Articular chondrocyte of knee joint (primary cell): Measurements from ENCODE around the gene MRPL28. TPM values are rescaled to one million over a fixed set of nuclear protein-coding genes. Genes with fewer than 3 reads are reported as not detected.

ENCODE experiments used
- total RNA-seq: library from RNA; depleted of rRNA; stranded (reverse); fragments of >200 nt; gene quantifications from 2 replicates; pipeline ENCODE4 v1.2.3, GENCODE V29; 2012

MRPL28 gene
- 51.3 and 58.4 TPM in 2 replicates for total RNA-seq

DNA sequence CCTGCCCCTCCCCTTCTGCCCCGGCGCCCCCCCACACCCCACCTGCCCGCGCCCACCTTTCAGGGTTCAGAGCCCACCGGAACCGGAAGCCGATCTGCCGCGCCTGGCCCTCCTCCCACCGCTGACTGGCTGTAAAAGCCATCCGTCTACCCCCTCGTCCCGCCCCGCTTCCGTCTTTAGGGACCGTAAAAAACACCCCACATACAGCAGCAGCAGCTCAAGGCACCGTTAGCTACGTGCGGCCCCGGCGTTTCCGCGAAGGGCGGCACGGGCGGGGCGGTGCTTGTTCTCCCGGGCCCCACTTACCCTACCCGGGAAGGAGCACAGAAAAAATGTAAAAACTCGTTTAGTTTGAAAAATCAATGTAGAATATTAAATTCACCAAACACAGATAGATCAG lies at the start of gene MRPL28:
TSS of gene MRPL28 (minus strand) at position 96 of the 400 bp plus-strand sequence. CDS start 320 bp downstream, outside the sequence.

GRCh38 chr16:401468-402348 lies 31.4 kb upstream of the MRPL28 start, which contains the start of gene DECR2:
DECR2 (plus strand) TSS chr16:401885; CDS start chr16:401964, 79 bp downstream.

GRCh38 chr16:397135-397661 lies 26.9 kb upstream of the MRPL28 start, which contains the start of gene NME4:
NME4 (plus strand) TSS chr16:397199; CDS start chr16:397223, 24 bp downstream.

DNA sequence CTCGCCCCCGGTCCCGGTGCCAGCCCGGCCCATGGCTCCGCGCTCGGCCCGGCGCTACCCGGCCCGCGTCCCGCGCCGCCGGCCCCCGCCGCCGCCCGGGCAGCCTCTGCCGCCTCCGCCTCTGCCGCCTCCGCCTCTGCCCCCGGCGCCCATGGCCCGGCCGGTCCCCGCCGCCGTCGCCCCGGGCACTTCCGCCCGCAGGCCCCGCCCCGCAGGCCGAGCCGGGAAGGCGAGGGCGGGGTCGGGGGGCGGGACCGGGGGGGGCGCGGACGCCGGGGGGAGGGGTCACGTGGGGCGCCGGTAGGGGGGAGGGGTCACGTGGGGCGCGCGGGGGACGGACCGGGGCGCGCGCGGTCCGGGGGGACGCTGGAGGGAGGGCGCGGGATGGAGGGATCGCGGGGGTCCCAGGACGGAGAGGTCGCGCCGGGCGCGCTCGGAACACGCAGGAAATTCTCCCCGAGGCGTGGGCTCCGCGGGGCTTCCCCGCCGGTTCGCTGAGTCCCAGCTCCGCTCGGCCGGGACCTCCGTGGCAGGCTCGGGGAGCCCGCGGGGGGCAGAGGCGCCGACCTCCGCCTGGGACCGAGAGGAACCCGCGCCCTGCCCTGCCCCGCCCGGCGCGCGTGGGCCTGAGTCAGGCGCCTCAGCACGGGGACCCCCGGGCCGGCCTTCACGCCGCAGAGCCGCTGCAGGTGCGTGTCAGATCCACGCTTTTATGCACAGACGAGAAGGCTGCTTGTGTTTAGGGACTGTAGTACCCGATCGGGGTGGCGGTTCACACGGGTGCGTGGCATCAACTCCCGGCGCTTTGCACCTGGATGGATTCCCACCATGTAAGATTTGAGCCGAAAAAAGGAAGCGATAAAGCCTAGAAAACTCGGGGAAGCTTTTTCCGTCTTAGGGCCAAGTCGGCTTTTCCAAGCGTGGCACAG lies 11.7 kb upstream of the MRPL28 start, which contains the start of gene PGAP6:
TSS of gene PGAP6 (minus strand) at position 190 of the 929 bp plus-strand sequence. CDS start at position 33, 157 bp downstream.

DNA sequence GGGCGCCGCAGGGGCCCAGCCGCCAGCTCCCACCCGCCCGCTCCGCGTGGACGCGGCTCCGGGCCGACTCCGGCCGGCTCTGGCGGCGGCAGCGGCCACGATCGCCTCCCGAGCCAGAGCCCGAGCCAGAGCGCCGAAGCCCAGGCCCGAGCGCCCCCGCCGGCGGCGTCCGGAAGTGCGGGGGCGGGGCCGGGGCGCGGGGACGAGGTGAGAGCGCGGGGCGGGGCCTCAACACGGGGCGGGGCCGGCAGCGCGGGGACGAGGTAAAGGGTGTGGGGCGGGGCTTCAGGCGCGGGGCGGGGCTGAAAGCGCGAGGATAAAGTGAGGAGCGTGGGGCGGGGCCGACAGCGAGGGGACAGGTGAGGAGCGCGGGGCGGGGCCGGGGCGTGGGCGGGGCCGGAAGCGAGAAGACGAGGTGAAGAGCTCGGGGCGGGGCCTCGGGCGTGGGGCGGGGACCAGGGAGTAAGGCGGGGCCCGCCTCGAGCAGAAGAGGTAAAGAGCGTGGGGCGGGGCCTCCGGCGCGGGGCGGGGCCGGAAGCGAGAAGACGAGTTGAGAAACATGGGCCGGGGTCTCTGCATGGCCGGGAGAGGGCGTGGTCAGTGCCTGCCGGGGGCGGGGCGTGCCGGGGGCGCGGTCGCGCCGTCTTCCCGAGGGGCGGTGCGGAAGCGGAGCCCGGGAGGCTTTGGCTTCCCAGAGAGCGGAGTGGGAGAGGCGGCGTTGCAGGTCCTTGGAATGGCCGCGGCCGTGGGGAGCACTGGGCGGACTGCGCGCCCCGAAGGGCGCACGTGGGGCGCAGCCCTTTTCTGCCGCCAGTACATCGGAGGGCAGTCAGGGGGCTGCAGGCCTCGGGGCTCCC lies 17.6 kb downstream of the MRPL28 start, which contains the start of gene AXIN1:
TSS of gene AXIN1 (minus strand) at position 177 of the 857 bp plus-strand sequence. CDS start 5,698 bp downstream, outside the sequence.

Other genes starting within 250 kb of the MRPL28 start
- gene NPRL3, start 231.9 kb downstream of the MRPL28 start, total RNA-seq = 13.0 and 13.2 TPM in 2 replicates
- not detected in 2 replicates for gene HBZ, start 217.9 kb downstream of the MRPL28 start, total RNA-seq
- not detected in 2 replicates for gene HBM, start 204.6 kb downstream of the MRPL28 start, total RNA-seq
- not detected in 2 replicates for gene HBA2, start 197.7 kb downstream of the MRPL28 start, total RNA-seq
- not detected in 2 replicates for gene HBA1, start 193.9 kb downstream of the MRPL28 start, total RNA-seq
- not detected in 2 replicates for gene HBQ1, start 190.1 kb downstream of the MRPL28 start, total RNA-seq
- 42.7 and 47.3 TPM in 2 replicates for gene LUC7L, start 141.1 kb downstream of the MRPL28 start, total RNA-seq
- gene FAM234A, start 135.7 kb downstream of the MRPL28 start, total RNA-seq = 75.2 and 89.9 TPM in 2 replicates
- 2.6 and 3.5 TPM in 2 replicates for gene RGS11, start 94.6 kb downstream of the MRPL28 start, total RNA-seq
- 0.22 TPM in 1 of 2 replicates, not detected in the other for gene ARHGDIG, start 89.9 kb downstream of the MRPL28 start, total RNA-seq
- gene PDIA2, start 87.4 kb downstream of the MRPL28 start, total RNA-seq = not detected in 2 replicates
- gene AXIN1, start 17.8 kb downstream of the MRPL28 start, total RNA-seq = 14.2 and 15.1 TPM in 2 replicates
- gene PGAP6, start 11.4 kb upstream of the MRPL28 start, total RNA-seq = 32.4 and 33.2 TPM in 2 replicates
- gene NME4, start 26.7 kb upstream of the MRPL28 start, total RNA-seq = 57.4 and 61.4 TPM in 2 replicates
- gene DECR2, start 31.3 kb upstream of the MRPL28 start, total RNA-seq = 10.2 and 10.5 TPM in 2 replicates
- gene RAB11FIP3, start 55.1 kb upstream of the MRPL28 start, total RNA-seq = 21.3 and 24.6 TPM in 2 replicates
- gene CAPN15, start 157.2 kb upstream of the MRPL28 start, total RNA-seq = 24.6 and 26.3 TPM in 2 replicates
- 0.11 TPM in 1 of 2 replicates, not detected in the other for gene PRR35, start 189.9 kb upstream of the MRPL28 start, total RNA-seq
- gene NHLRC4, start 196.5 kb upstream of the MRPL28 start, total RNA-seq = 0.43 and 0.65 TPM in 2 replicates
- gene PIGQ, start 199.4 kb upstream of the MRPL28 start, total RNA-seq = 17.6 and 22.3 TPM in 2 replicates
- 9.5 and 9.8 TPM in 2 replicates for gene RAB40C, start 219.5 kb upstream of the MRPL28 start, total RNA-seq